Left ventricle myocardium inferior (tissue), 1 donor: Measurements from ENCODE around the gene DUS2. TPM values are rescaled to one million over a fixed set of nuclear protein-coding genes. Genes with fewer than 3 reads are reported as not detected.
"Not testable (repeated sequence)": the region's sequence is repeated elsewhere in the genome, so short reads cannot be mapped to it uniquely, and the experiment has no call there.

Experiments
- DNase-seq: peaks from one replicate; pipeline ENCODE4 v3.0.0-alpha.2; 2020
- H3K27ac ChIP-seq: fragments of 200-600 bp; replicated peaks from 2 replicates; pipeline ENCODE4 v1.8.0; 2021
- H3K27me3 ChIP-seq: fragments of 200-600 bp; 2 replicates; pipeline ENCODE4 v1.8.0; 2021; ENCODE audit warnings: low read depth
- H3K36me3 ChIP-seq: fragments of 200-600 bp; 2 replicates; pipeline ENCODE4 v1.8.0; 2021
- H3K4me1 ChIP-seq: fragments of 200-600 bp; 2 replicates; pipeline ENCODE4 v1.8.0; 2021
- H3K4me3 ChIP-seq: fragments of 200-600 bp; 2 replicates; pipeline ENCODE4 v1.8.0; 2021; ENCODE audit warnings: mild to moderate bottlenecking, moderate library complexity
- H3K9me3 ChIP-seq: fragments of 200-600 bp; replicated peaks from 2 replicates; pipeline ENCODE4 v1.8.0; 2021
- intact Hi-C: fragments of 100-400 bp; cut with micrococcal nuclease; formaldehyde crosslinking; loops from one replicate; pipeline ENCODE4 v1.11.0; 2022
- total RNA-seq: library from RNA; stranded (reverse); fragmentation: NEBNext Ultra II Directional; extraction: Animal tissue kit (Norgen Biotek cat#: 25700); gene quantifications from one replicate; pipeline ENCODE4 v1.2.1, GENCODE V29; 2021
- TF ChIP-seq, protein P1 (sequence below): fragments of 200-600 bp; IDR thresholded peaks from 2 replicates; pipeline ENCODE4 v1.8.0; 2021; ENCODE audit warnings: antibody characterized with exemption, mild to moderate bottlenecking, borderline replicate concordance
- donor health status: DM: no; HTN: yes; CAD: no; lungs with severe emphysema.

DUS2 gene
- total RNA-seq, 1 donor from 2014 or later, result 6.8 TPM

DNA sequence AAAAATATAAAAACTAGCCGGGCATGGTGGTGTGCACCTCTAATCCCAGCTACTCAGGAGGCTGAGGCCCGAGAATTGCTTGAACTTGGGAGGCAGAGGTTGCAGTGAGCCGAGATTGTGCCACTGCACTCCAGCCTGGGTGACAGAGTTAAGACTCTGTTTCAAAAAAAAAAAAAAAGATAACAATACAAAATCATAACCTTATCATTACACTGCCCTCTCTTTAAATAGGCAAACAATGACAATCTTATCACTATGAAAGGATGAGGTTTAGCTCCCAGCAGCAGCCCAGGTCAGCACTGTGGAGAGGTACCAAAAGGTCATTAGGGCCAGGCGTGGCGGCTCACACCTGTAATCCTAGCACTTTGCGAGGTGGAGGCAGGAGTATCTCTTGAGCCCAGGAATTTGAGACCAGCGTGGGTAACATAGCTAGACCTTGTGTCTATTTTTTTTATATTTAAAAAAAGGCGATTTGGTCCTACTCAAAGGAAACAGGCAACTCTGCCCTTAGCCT, 3.9 kb upstream of the DUS2 start:
- no peak overlapping the region for H3K27ac ChIP-seq
- H3K27me3 ChIP-seq, result no peaks in the 10 kb centered on the region
- H3K4me1 ChIP-seq, result peaks cover 33% of the 10 kb centered on the region
- no peaks in the 10 kb centered on the region for H3K9me3 ChIP-seq
- intact Hi-C loops, result no loop called here
- DNase-seq, result no peak
- TF ChIP-seq, protein P1, sequence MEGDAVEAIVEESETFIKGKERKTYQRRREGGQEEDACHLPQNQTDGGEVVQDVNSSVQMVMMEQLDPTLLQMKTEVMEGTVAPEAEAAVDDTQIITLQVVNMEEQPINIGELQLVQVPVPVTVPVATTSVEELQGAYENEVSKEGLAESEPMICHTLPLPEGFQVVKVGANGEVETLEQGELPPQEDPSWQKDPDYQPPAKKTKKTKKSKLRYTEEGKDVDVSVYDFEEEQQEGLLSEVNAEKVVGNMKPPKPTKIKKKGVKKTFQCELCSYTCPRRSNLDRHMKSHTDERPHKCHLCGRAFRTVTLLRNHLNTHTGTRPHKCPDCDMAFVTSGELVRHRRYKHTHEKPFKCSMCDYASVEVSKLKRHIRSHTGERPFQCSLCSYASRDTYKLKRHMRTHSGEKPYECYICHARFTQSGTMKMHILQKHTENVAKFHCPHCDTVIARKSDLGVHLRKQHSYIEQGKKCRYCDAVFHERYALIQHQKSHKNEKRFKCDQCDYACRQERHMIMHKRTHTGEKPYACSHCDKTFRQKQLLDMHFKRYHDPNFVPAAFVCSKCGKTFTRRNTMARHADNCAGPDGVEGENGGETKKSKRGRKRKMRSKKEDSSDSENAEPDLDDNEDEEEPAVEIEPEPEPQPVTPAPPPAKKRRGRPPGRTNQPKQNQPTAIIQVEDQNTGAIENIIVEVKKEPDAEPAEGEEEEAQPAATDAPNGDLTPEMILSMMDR, result no peak
- no peak overlapping the region for H3K4me3 ChIP-seq
- no peaks in the 10 kb centered on the region for H3K36me3 ChIP-seq

DNA sequence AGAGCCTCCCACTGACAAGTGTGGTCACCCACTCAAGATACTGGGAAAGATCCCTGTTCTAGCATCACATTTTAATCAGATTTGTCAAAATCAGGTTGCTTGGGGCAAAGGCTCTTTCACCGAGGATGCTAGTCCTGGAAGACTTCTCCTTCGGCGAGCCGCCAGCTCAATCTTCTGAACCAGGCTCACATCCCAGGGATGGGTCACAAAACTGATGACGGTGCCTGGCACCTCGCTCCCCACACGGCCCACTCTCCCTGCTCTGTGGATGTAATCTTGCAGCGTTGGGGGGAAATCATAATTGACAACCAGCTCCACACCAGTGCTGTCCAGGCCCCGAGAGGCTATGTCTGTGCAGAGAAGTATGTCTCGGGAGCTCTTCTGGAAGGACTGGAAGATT, 1.6 kb upstream of the DUS2 start:
- H3K4me1 ChIP-seq, result peaks cover 33% of the 10 kb centered on the region
- intact Hi-C loops, result no loop called here
- TF ChIP-seq, protein P1, result no peak
- no peak overlapping the region for H3K27ac ChIP-seq
- no peaks in the 10 kb centered on the region for H3K9me3 ChIP-seq
- no peaks in the 10 kb centered on the region for H3K27me3 ChIP-seq
- no peak for DNase-seq
- peaks cover 4% of the 10 kb centered on the region for H3K36me3 ChIP-seq
- peak overlapping the region; percentile 92 for H3K4me3 ChIP-seq

DNA sequence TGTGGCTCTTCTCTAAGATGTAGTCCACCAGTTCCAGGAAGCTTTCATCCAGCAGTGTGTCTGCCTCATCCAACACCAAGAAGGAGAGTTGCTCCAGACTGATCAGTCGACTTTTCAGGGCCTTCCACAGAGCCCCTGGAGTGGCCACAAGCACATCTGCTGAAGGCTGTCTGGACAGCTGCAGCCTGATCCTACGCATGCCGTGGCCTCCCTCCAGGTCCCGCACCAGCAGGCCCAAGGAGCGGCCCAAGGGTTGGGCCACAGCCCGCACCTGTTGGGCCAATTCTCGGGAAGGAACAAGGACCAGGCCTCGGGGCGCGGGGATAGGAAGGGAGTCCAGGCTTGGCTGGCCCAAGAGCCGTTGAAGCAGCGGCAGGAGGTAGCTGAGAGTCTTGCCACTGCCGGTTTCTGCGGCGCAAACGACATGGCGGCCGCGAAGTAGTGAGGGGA, 781 bp upstream of the DUS2 start:
- no peak for DNase-seq
- Histone ChIP-seq H3K27ac (peak overlapping the region; percentile 88), H3K9me3 (no peaks in the 10 kb centered on the region), H3K4me3 (peak overlapping the region; percentile 92), H3K4me1 (peaks cover 33% of the 10 kb centered on the region), H3K27me3 (no peaks in the 10 kb centered on the region), H3K36me3 (peaks cover 8% of the 10 kb centered on the region)
- TF ChIP-seq, protein P1, result no peak
- intact Hi-C loops, result no loop called here

DNA sequence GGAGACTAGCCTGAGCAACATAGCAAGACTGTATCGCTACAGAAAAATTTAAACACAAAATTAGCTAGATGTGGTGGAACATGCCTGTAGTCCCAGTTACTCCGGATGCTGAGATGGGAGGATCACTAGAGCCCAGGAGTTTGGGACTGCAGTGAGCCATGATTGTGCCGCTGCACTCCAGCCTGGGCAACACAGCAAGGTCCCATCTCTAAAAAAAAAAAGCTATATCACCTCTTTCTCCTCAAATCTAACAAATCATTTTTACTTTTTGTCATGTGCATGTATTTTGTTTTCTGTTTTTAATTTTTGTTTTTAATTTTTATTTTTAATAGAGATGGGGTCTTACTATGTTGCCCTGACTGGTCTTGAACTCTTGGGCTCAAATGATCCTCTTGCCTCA, 5.9 kb downstream of the DUS2 start:
- Histone ChIP-seq H3K4me1 (peaks cover 3% of the 10 kb centered on the region), H3K36me3 (peaks cover 8% of the 10 kb centered on the region), H3K27ac (no peak overlapping the region), H3K4me3 (no peak overlapping the region), H3K27me3 (no peaks in the 10 kb centered on the region), H3K9me3 (no peaks in the 10 kb centered on the region)
- intact Hi-C loops, result no loop called here
- no peak for DNase-seq
- TF ChIP-seq, protein P1, result no peak

DNA sequence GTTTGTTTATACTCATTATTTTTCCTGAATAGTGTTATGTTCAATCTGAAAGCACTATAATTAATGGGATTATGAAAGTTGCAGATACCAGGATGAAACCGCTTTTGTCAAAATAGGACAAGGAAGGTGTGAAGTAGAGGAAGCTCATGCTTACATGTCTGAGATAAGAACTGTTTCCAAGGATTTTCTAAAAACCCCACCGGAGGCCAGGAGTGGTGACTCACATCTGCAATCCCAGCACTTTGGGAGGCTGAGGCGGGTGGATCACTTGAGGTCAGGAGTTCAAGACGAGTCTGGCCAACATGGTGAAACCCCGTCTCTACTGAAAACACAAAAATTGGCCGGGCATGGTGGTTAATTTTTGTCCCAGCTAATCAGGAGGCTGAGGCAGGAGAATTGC, 7.0 kb downstream of the DUS2 start:
- H3K27me3 ChIP-seq, H3K27ac ChIP-seq, H3K4me1 ChIP-seq, H3K36me3 ChIP-seq, DNase-seq, H3K9me3 ChIP-seq, H3K4me3 ChIP-seq, intact Hi-C loops: not testable (repeated sequence)

DNA sequence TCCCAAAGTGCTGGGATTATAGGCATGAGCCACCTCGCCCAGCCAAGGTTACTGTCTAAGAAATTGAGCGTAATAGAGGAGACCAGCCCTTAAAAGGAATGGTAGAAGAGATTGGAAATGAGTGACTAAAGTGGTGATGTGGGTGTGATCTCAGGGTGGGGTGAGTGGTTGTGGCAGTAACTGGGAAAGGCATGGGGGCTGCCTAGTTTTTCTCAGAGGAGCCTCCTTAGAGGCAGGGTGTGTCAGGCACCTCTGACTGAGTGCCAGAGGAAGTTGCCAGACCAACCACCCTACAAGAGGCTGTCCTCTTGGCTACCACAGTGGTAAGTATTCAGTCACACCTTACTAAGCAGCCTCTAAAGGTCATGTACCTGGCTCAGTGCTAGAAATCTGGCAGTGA, 8.9 kb downstream of the DUS2 start:
- no peak for DNase-seq
- Histone ChIP-seq H3K27me3 (no peaks in the 10 kb centered on the region), H3K36me3 (peaks cover under 1% of the 10 kb centered on the region), H3K9me3 (no peaks in the 10 kb centered on the region), H3K4me1 (no peaks in the 10 kb centered on the region), H3K27ac (no peak overlapping the region), H3K4me3 (no peak overlapping the region)
- intact Hi-C loops, result no loop called here
- TF ChIP-seq, protein P1, result no peak
